H1 (cell line): ENCODE data around the gene IFI30. TPM values are rescaled to one million over a fixed set of nuclear protein-coding genes. Genes with fewer than 3 reads are reported as not detected.

Source experiments
- ATF3 ChIP-seq: IDR thresholded peaks from 2 replicates; pipeline ENCODE4 v1.6.1; 2011; ENCODE audit warnings: low read depth, mild to moderate bottlenecking, low read length; ENCODE audit not compliant: insufficient read depth
- BRCA1 ChIP-seq: IDR thresholded peaks from 2 replicates; pipeline ENCODE4 v1.6.1; 2012; ENCODE audit warnings: low read depth, low read length, improper control_type of control experiment
- polyA plus RNA-seq, 7 experiments: library from polyadenylated mRNA; depleted of rRNA in 3 of 7; stranded (reverse) in 5 of 7; unstranded in 2 of 7; fragments of >200 nt in 5 of 7; fragments of 200-250 nt in 2 of 7; gene quantifications; 1 replicate in 5 of 7; 2 replicates in 1 of 7; 4 replicates in 1 of 7; pipeline versions ENCODE4 v1.2.1 to v1.2.3, GENCODE V29; 2011 to 2013; ENCODE audit warnings: missing spikeins in 2 of 7, mixed read lengths in 2 of 7
- total RNA-seq: library from RNA; stranded (reverse); fragmentation: NEBNext Ultra II Directional; extraction: Animal tissue kit (Norgen Biotek cat#: 25700); gene quantifications from 2 replicates; pipeline ENCODE4 v1.2.1, GENCODE V29; 2021

Gene IFI30
- total and polyA plus RNA-seq, 2 of the 8 experiments (the other 6 are each of a cell fraction or from before 2014, with no cell fraction given) = 28.9 to 62.4 TPM

- no peak for TF ChIP-seq ATF3
- TF ChIP-seq BRCA1 = no peak
Observed at GRCh38 chr19:18219911-18220631, 46.5 kb downstream of the IFI30 start (continued).
